HFF-Myc (cell line): ENCODE measurements around the gene PAX2.
A peak's percentile ranks its signal among the peaks of the same experiment; 100 is the strongest.

Experiments
- DNase-seq: peaks from one replicate; pipeline ENCODE4 v3.0.0-alpha.2; 2011; ENCODE audit warnings: low read depth; ENCODE audit errors: extremely low read depth
- H3K4me3 ChIP-seq: replicated peaks from 2 replicates; pipeline ENCODE4 v1.5.1; 2011; ENCODE audit warnings: low read depth, mild to moderate bottlenecking, control low read depth, low read length
- CTCF ChIP-seq: IDR thresholded peaks from 2 replicates; pipeline ENCODE4 v1.5.1; 2012; ENCODE audit warnings: mild to moderate bottlenecking, low read depth, low read length, control low read depth; ENCODE audit errors: missing control alignments

The PAX2 gene

DNA sequence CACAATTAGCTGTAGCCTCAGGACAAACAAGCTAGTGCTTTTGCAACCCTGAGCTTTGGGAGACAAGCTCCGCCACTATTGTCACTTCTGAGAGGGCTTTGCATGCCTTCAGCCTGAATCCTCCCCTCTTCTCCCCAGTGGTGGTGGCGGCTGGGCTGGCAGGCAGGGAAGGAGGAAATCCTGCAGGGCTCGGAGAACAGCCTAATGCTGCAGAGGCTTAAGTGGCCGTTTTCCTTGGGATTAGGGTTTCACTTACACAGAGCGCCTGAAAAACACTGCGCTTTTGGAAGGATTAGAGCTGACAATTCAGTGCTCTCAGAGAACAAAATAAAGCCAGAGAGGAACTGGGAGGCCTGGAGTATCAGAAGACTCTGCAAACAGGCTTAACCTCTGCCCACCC, 71.3 kb downstream of the PAX2 start:
- no peak for DNase-seq
- no peak for TF ChIP-seq CTCF
- no peak overlapping the region for H3K4me3 ChIP-seq

DNA sequence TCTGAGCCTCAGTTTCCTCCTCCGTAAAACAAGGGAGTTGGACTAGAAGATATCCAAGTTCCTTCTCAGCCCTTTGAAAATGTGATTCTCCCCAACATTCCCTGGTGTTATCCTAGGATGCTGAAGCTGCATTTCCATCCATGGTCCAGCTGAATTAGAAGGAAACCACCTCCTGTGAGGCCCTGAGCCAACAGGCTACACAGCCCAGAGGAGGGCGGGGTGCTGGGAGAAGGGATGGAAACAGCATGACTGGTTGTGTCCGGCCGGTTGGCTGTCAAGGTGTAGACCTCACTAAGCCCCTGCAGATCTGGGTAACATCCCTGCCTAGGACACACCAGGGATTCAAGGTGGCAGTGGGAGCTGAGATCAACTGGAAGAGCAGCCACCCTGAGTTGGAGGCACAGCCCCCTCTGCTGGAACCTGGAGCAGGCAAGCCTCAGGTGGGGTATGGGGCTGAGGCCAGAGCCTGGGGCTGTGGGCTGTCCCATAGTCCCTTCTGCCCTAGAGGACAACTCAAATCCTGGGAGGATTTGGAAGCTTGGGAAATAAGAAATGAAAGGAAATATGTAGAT, 72.0 kb downstream of the PAX2 start:
- DNase-seq: no peak
- H3K4me3 ChIP-seq: no peak overlapping the region
- peak; percentile 13 for TF ChIP-seq CTCF

DNA sequence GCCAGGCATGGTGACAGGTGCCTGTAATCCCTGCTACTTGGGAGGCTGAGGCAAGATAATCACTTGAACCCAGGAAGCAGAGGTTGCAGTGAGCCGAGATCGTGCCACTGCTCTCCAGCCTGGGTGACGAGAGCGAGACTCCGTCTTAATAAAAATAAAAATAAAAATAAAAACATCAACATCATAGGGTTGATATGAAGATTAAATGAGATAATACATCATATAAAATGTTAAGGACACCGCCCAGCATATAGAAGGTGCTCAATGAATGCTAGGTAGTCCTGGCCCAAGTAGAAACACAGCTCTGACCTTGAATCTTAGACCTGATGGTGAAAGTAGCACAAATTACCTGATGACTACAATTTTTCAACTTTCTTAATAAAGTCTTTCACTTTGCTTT, 74.0 kb downstream of the PAX2 start:
- DNase-seq: no peak
- H3K4me3 ChIP-seq: no peak overlapping the region
- no peak for TF ChIP-seq CTCF

- TF ChIP-seq CTCF: no peak
- H3K4me3 ChIP-seq: no peak overlapping the region
- DNase-seq: no peak
Observed at GRCh38 chr10:100823194-100823593, 77.8 kb downstream of the PAX2 start.

DNA sequence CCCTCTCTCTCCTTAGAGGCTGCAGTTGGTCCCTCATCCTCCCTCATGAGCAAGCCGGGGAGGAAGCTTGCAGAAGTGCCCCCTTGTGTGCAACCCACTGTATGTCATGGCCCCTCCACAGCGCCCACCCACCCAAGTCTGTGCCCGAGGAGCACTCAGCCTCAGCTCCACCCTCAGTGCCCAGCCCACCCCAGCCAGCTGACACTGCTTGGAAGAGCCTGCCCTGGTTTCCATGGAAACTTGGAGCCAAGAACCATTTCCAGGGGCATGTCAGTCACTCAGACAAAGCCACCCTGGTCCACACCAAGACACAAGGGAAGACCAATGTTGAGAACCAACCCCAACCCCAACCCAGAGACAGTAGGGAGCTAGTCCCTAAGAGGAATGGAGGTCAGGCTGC, 79.5 kb downstream of the PAX2 start:
- no peak for TF ChIP-seq CTCF
- no peak for DNase-seq

GRCh38 chr10:100825325-100825875, 80.0 kb downstream of the PAX2 start:
- H3K4me3 ChIP-seq: no peak overlapping the region
- TF ChIP-seq CTCF: no peak
- no peak for DNase-seq

More for the DNA sequence above, 79.5 kb downstream of the PAX2 start:
- H3K4me3 ChIP-seq: no peak overlapping the region
